ENCODE results near the gene LNPK.

Gene LNPK

GRCh38 chr2:175935289-175936181 is 66.5 kb downstream of the LNPK start:
- no peaks in the 10 kb centered on the region for H3K9me3 ChIP-seq (replicated peaks; ENCODE audit: insufficient read depth, low read length)
- no peak for DNase-seq
- no peak overlapping the region for H3K27ac ChIP-seq (ENCODE audit: low read length)
- H3K9me2 ChIP-seq (replicated peaks; ENCODE audit: insufficient read depth, low read length): no peaks in the 10 kb centered on the region
- H3K4me2 ChIP-seq (ENCODE audit: low read depth, low read length): no peak overlapping the region
- no peak overlapping the region for H3K4me3 ChIP-seq (ENCODE audit: low read length)
- no peak overlapping the region for H2AFZ ChIP-seq (ENCODE audit: low read length)
- H3K27me3 ChIP-seq (replicated peaks; ENCODE audit: insufficient read depth, low read length): no peaks in the 10 kb centered on the region
- H3K79me2 ChIP-seq (ENCODE audit: low read length): no peaks in the 10 kb centered on the region
- H3K4me1 ChIP-seq (ENCODE audit: low read length): no peaks in the 10 kb centered on the region
- H3K9ac ChIP-seq (ENCODE audit: low read length): no peak overlapping the region
- TF ChIP-seq EZH2 (optimal IDR thresholded peaks at IDR 0.05; ENCODE audit: low read depth, low read length) (no peak), EZH2phosphoT487 (IDR thresholded peaks at IDR 0.05; ENCODE audit: low read length) (no peak), CTCF (IDR thresholded peaks at IDR 0.05; ENCODE audit: low read length) (no peak)
- H3F3A ChIP-seq (ENCODE audit: insufficient read depth, low read length): no peaks in the 10 kb centered on the region
- H4K20me1 ChIP-seq (ENCODE audit: insufficient read depth, low read length): no peaks in the 10 kb centered on the region
- H3K36me3 ChIP-seq (replicated peaks; ENCODE audit: insufficient read depth, low read length): 0 out of 2 replicates have a peak, but pooled peaks cover 2% of the 10 kb centered on the region

- Histone ChIP-seq H2AFZ (ENCODE audit: low read length) (no peak overlapping the region), H4K20me1 (ENCODE audit: insufficient read depth, low read length) (no peaks in the 10 kb centered on the region), H3K36me3 (replicated peaks; ENCODE audit: insufficient read depth, low read length) (0 out of 2 replicates have a peak, but pooled peaks cover 2% of the 10 kb centered on the region), H3K9me3 (replicated peaks; ENCODE audit: insufficient read depth, low read length) (no peaks in the 10 kb centered on the region), H3K4me3 (ENCODE audit: low read length) (no peak overlapping the region), H3K4me2 (ENCODE audit: low read depth, low read length) (no peak overlapping the region), H3K4me1 (ENCODE audit: low read length) (no peaks in the 10 kb centered on the region), H3K9me2 (replicated peaks; ENCODE audit: insufficient read depth, low read length) (no peaks in the 10 kb centered on the region), H3K9ac (ENCODE audit: low read length) (no peak overlapping the region), H3K27me3 (replicated peaks; ENCODE audit: insufficient read depth, low read length) (no peaks in the 10 kb centered on the region), H3K27ac (ENCODE audit: low read length) (no peak overlapping the region), H3K79me2 (ENCODE audit: low read length) (no peaks in the 10 kb centered on the region), H3F3A (ENCODE audit: insufficient read depth, low read length) (no peaks in the 10 kb centered on the region)
- DNase-seq: no peak
- TF ChIP-seq CTCF (IDR thresholded peaks at IDR 0.05; ENCODE audit: low read length): no peak
Measured at GRCh38 chr2:175932675-175933074, 69.4 kb downstream of the LNPK start.

GRCh38 chr2:175931805-175932204 is 70.3 kb downstream of the LNPK start:
- Histone ChIP-seq H3K4me3 (ENCODE audit: low read length) (no peak overlapping the region), H2AFZ (ENCODE audit: low read length) (no peak overlapping the region), H3K4me1 (ENCODE audit: low read length) (no peaks in the 10 kb centered on the region), H3F3A (ENCODE audit: insufficient read depth, low read length) (no peaks in the 10 kb centered on the region), H3K79me2 (ENCODE audit: low read length) (no peaks in the 10 kb centered on the region), H3K9me3 (replicated peaks; ENCODE audit: insufficient read depth, low read length) (no peaks in the 10 kb centered on the region), H4K20me1 (ENCODE audit: insufficient read depth, low read length) (no peaks in the 10 kb centered on the region), H3K27ac (ENCODE audit: low read length) (no peak overlapping the region), H3K27me3 (replicated peaks; ENCODE audit: insufficient read depth, low read length) (no peaks in the 10 kb centered on the region), H3K36me3 (replicated peaks; ENCODE audit: insufficient read depth, low read length) (0 out of 2 replicates have a peak, but pooled peaks cover 2% of the 10 kb centered on the region), H3K4me2 (ENCODE audit: low read depth, low read length) (no peak overlapping the region), H3K9me2 (replicated peaks; ENCODE audit: insufficient read depth, low read length) (no peaks in the 10 kb centered on the region), H3K9ac (ENCODE audit: low read length) (no peak overlapping the region)
- no peak for DNase-seq
- TF ChIP-seq EZH2 (optimal IDR thresholded peaks at IDR 0.05; ENCODE audit: low read depth, low read length): no peak
- no peak for TF ChIP-seq EZH2phosphoT487 (IDR thresholded peaks at IDR 0.05; ENCODE audit: low read length)
- TF ChIP-seq CTCF (IDR thresholded peaks at IDR 0.05; ENCODE audit: low read length): no peak
